Ishikawa (cell line): Measurements from ENCODE around the gene TNC.

ENCODE experiments used
- FOXM1 ChIP-seq: IDR thresholded peaks from 2 replicates; pipeline ENCODE4 v1.6.1; 2012; ENCODE audit warnings: low read depth, borderline replicate concordance
- RAD21 ChIP-seq: IDR thresholded peaks from 2 replicates; pipeline ENCODE4 v1.6.1; 2012; ENCODE audit warnings: low read depth
- TAF1 ChIP-seq: IDR thresholded peaks from 2 replicates; pipeline ENCODE4 v1.6.1; 2012; ENCODE audit warnings: low read depth, mild to moderate bottlenecking
- TCF12 ChIP-seq: IDR thresholded peaks from 2 replicates; pipeline ENCODE4 v1.6.1; 2012; ENCODE audit warnings: low read depth
- TEAD4 ChIP-seq: IDR thresholded peaks from 2 replicates; pipeline ENCODE4 v1.6.1; 2012
- YY1 ChIP-seq: IDR thresholded peaks from 2 replicates; pipeline ENCODE4 v1.6.1; 2012; ENCODE audit warnings: low read depth
- ZBTB7A ChIP-seq: IDR thresholded peaks from 2 replicates; pipeline ENCODE4 v1.6.1; 2012; ENCODE audit warnings: low read depth
- TF ChIP-seq, protein P1 (sequence below): IDR thresholded peaks from 2 replicates; pipeline ENCODE4 v1.6.1; 2012

DNA sequence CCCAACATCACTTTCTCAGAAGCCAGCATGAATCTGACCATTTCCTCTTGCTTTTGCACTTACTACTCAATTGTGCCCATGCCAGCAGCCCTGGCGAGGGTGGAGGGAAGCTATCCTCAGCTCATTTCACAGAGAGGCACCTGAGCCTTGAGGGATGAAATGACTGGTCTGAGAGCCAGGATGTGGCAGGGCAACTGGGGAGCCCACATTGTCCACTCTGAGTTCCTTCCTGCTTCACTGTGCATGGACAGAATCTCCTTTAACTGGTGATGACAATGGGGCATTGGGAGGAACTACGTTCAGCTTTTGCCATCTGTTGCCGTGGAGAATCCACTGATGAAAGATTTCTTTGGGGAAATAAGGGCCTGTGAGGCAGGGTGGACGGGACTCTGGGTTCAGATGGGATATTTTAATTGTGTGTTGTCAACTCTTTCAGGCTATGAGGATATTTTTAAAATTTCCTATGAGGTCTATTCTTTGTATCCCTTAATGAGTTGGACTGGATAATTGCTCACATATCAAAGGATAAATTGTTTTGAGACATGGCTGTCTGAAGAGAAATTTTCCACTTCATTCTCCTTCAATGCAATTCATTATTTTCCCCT is 78.3 kb downstream of the TNC start:
- TF ChIP-seq, protein P1, sequence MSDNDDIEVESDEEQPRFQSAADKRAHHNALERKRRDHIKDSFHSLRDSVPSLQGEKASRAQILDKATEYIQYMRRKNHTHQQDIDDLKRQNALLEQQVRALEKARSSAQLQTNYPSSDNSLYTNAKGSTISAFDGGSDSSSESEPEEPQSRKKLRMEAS: no peak
- TF ChIP-seq YY1 (no peak), RAD21 (no peak), ZBTB7A (no peak), TAF1 (no peak), FOXM1 (no peak), TEAD4 (no peak), TCF12 (no peak)
